Adrenal gland (tissue), 12 donors: ENCODE data around the gene DGAT2. TPM values are rescaled to one million over a fixed set of nuclear protein-coding genes. Genes with fewer than 3 reads are reported as not detected.
"Not testable (repeated sequence)": the region's sequence is repeated elsewhere in the genome, so short reads cannot be mapped to it uniquely, and the experiment has no call there.

Experiments used
- DNase-seq, 7 donors: peaks; one replicate each; pipeline ENCODE4 v3.0.0-alpha.2; 2019 to 2020
- H3K27ac ChIP-seq, 5 donors: fragments of 200-600 bp; sonication (generic) in 4 of 5; 1 replicate in 3 of 5; 2 replicates in 2 of 5; pipeline versions ENCODE4 v1.5.1 to v1.8.0; 2016 to 2020; ENCODE audit warnings: mild to moderate bottlenecking in 1 of 5
- H3K27me3 ChIP-seq: fragments of 200-600 bp; 2 replicates; pipeline ENCODE4 v1.8.0; 2021
- H3K36me3 ChIP-seq, 2 donors: fragments of 200-600 bp; replicated peaks in 1 of 2; 1 replicate in 1 of 2; 2 replicates in 1 of 2; pipeline versions ENCODE4 v1.5.1 to v1.8.0; 2018 to 2022
- H3K4me1 ChIP-seq, 2 donors: fragments of 200-600 bp; replicated peaks in 1 of 2; 1 replicate in 1 of 2; 2 replicates in 1 of 2; pipeline versions ENCODE4 v1.5.1 to v1.8.0; 2018 to 2021
- H3K4me3 ChIP-seq, 4 donors: fragments of 200-600 bp; sonication (generic) in 3 of 4; one replicate each; pipeline ENCODE4 v1.5.1; 2016 to 2018
- H3K9me3 ChIP-seq, 3 donors: fragments of 200-600 bp; sonication (generic) in 1 of 3; replicated peaks in 1 of 3; 1 replicate in 2 of 3; 2 replicates in 1 of 3; pipeline versions ENCODE4 v1.5.1 to v1.8.0; 2016 to 2021
- CTCF ChIP-seq, 6 experiments: fragments of 450-650 bp in 4 of 6; fragments of 200-600 bp in 2 of 6; sonication (generic) in 1 of 6; IDR thresholded peaks; 1 replicate in 5 of 6; 2 replicates in 1 of 6; pipeline versions ENCODE4 v1.5.1 to v1.8.0; 2016 to 2021; ENCODE audit warnings: antibody characterized with exemption in 6 of 6, mild to moderate bottlenecking in 2 of 6, moderate library complexity in 1 of 6
- POLR2A ChIP-seq, 2 donors: fragments of 450-650 bp; IDR thresholded peaks; one replicate each; pipeline ENCODE4 v1.6.1; 2017; ENCODE audit warnings: antibody characterized with exemption in 2 of 2, mild to moderate bottlenecking in 2 of 2, moderate library complexity in 1 of 2
- WGBS, 4 donors: extraction: QIAGEN DNeasy Blood & Tissue Kit in 2 of 4; methylation state at CpG; one replicate each; pipeline versions ENCODE4 v1.1.5 to v1.1.7; 2013 to 2017; 5-methylcytosine and 5-hydroxymethylcytosine counted together
- intact Hi-C, 2 donors: fragments of 100-400 bp; cut with DNase I; formaldehyde crosslinking; loops; one replicate each; pipeline versions ENCODE4 v1.14.1 to v1.15.0; 2022 to 2023
- polyA plus RNA-seq, 3 donors: library from polyadenylated mRNA; stranded (reverse); fragments of 200-250 nt in 2 of 3; fragments of 350-450 nt in 1 of 3; fragmentation: Illumina TruSeq in 1 of 3; extraction: RNeasy Lipid Tissue Mini Kit (QIAGEN cat#74804) in 1 of 3; gene quantifications; one replicate each; pipeline ENCODE4 v1.2.3, GENCODE V29; 2013 to 2014
- total RNA-seq, 9 donors: library from RNA; depleted of rRNA in 4 of 9; stranded (reverse); fragments of >200 nt in 4 of 9; fragments of 120-200 nt in 1 of 9; fragmentation: NEBNext Ultra II Directional in 1 of 9; extraction: Animal tissue kit (Norgen Biotek cat#: 25700) in 1 of 9; gene quantifications; one replicate each; pipeline versions ENCODE4 v1.1.0 to v1.2.4, GENCODE V29; 2013 to 2023
- donor health status: healthy with polysubstance abuse.
- donor health status: Bipolar disorder and iron deficiency.
- donor health status: DM: yes; HTN: yes; CAD: no.
- donor health status: DM: no; HTN: no; CAD: no.
- donor health status: DM: no; HTN: no; CAD: no.
- donor health status: DM: yes; HTN: yes; CAD: no.

DGAT2 gene
- total and polyA plus RNA-seq, 12 donors, result 2.1 to 79.2 (median 7.5) TPM

- Histone ChIP-seq H3K4me1 (no peaks in the 10 kb centered on the region), H3K4me3 (no peak overlapping the region), H3K9me3 (no peaks in the 10 kb centered on the region), H3K36me3 (no peaks in the 10 kb centered on the region), H3K27ac (no peak overlapping the region), H3K27me3 (no peaks in the 10 kb centered on the region)
- WGBS, 4 donors, result 88 to 95% (median 94%) methylated on average over 4 of the region's 4 CpGs
- intact Hi-C loops, result no loop called here
- TF ChIP-seq POLR2A (IDR thresholded peaks at IDR 0.05) (no peak), CTCF (IDR thresholded peaks at IDR 0.05) (no peak)
- DNase-seq, result peak in 1 of 7 donors; percentile 21
These were observed 33.3 kb upstream of the DGAT2 start for GRCh38 chr11:75735181-75735845.

- no peaks in the 10 kb centered on the region for H3K36me3 ChIP-seq
- H3K4me3 ChIP-seq, result no peak overlapping the region
- no peaks in the 10 kb centered on the region for H3K9me3 ChIP-seq
- 88 to 97% (median 92%) methylated on average over 6 of the region's 6 CpGs for WGBS, 4 donors
- no peak for TF ChIP-seq POLR2A (IDR thresholded peaks at IDR 0.05)
- no peak for TF ChIP-seq CTCF (IDR thresholded peaks at IDR 0.05)
- no peak for DNase-seq
- no peak overlapping the region for H3K27ac ChIP-seq
- intact Hi-C loops, result no loop called here
- no peaks in the 10 kb centered on the region for H3K27me3 ChIP-seq
- H3K4me1 ChIP-seq, result no peaks in the 10 kb centered on the region
These were observed 31.3 kb upstream of the DGAT2 start for GRCh38 chr11:75737314-75737713.

GRCh38 chr11:75740681-75741080, 27.9 kb upstream of the DGAT2 start:
- Histone ChIP-seq H3K4me1 (no peaks in the 10 kb centered on the region), H3K27ac (no peak overlapping the region), H3K36me3 (no peaks in the 10 kb centered on the region), H3K9me3 (no peaks in the 10 kb centered on the region), H3K27me3 (no peaks in the 10 kb centered on the region), H3K4me3 (no peak overlapping the region)
- intact Hi-C loops, result no loop called here
- WGBS, 4 donors, result 87 to 93% (median 89%) methylated on average over 1 of the region's 1 CpG
- peak in 1 of 7 donors; percentile 6 for DNase-seq
- TF ChIP-seq POLR2A (IDR thresholded peaks at IDR 0.05) (no peak), CTCF (IDR thresholded peaks at IDR 0.05) (no peak)

GRCh38 chr11:75743159-75743558, 25.4 kb upstream of the DGAT2 start:
- WGBS, 4 donors, result 90 to 98% (median 94%) methylated on average over 3 to 4 of the region's 4 CpGs
- H3K27me3 ChIP-seq, H3K4me3 ChIP-seq, intact Hi-C loops, H3K36me3 ChIP-seq, H3K27ac ChIP-seq, H3K9me3 ChIP-seq, DNase-seq, H3K4me1 ChIP-seq: not testable (repeated sequence)
